Activated effector memory CD4-positive, alpha-beta T cell treated with anti-CD3 and anti-CD28 coated beads, Interleukin-2, amount 50 U/mL, for 16 hours (primary cell): Measurements from ENCODE around the gene CHCHD6.

Experiments used
- DNase-seq: peaks from one replicate; pipeline ENCODE4 v3.0.0-alpha.2; 2020

The CHCHD6 gene

GRCh38 chr3:126870608-126871210 is 166.7 kb downstream of the CHCHD6 start:
- DNase-seq, result no peak

- no peak for DNase-seq
Observed at GRCh38 chr3:126872701-126873342, 168.8 kb downstream of the CHCHD6 start.

- DNase-seq, result no peak
Observed at GRCh38 chr3:126873416-126873815, 169.4 kb downstream of the CHCHD6 start.

- DNase-seq, result no peak
Observed at GRCh38 chr3:126878664-126879063, 174.6 kb downstream of the CHCHD6 start.

- no peak for DNase-seq
Observed at GRCh38 chr3:126880901-126881300, 176.9 kb downstream of the CHCHD6 start.

- no peak for DNase-seq
Observed at GRCh38 chr3:126881861-126882260, 177.8 kb downstream of the CHCHD6 start.

- DNase-seq, result no peak
Observed at GRCh38 chr3:126883241-126883640, 179.2 kb downstream of the CHCHD6 start.

- no peak for DNase-seq
Observed at GRCh38 chr3:126885425-126885824, 181.4 kb downstream of the CHCHD6 start.

GRCh38 chr3:126886217-126886616 is 182.2 kb downstream of the CHCHD6 start:
- DNase-seq, result no peak

GRCh38 chr3:126887686-126888085 is 183.6 kb downstream of the CHCHD6 start:
- no peak for DNase-seq

GRCh38 chr3:126888186-126888760 is 184.2 kb downstream of the CHCHD6 start:
- DNase-seq, result no peak

- DNase-seq, result no peak
Observed at GRCh38 chr3:126889276-126890201, 185.5 kb downstream of the CHCHD6 start.

- no peak for DNase-seq
Observed at GRCh38 chr3:126891141-126891540, 187.1 kb downstream of the CHCHD6 start.

GRCh38 chr3:126891791-126892190 is 187.8 kb downstream of the CHCHD6 start:
- no peak for DNase-seq

GRCh38 chr3:126893651-126894050 is 189.6 kb downstream of the CHCHD6 start:
- no peak for DNase-seq

GRCh38 chr3:126894475-126894874 is 190.4 kb downstream of the CHCHD6 start:
- DNase-seq, result no peak

GRCh38 chr3:126895178-126896066 is 191.4 kb downstream of the CHCHD6 start:
- no peak for DNase-seq

GRCh38 chr3:126896067-126896441 is 192.0 kb downstream of the CHCHD6 start:
- no peak for DNase-seq

GRCh38 chr3:126896968-126897367 is 192.9 kb downstream of the CHCHD6 start:
- no peak for DNase-seq

- DNase-seq, result no peak
Observed at GRCh38 chr3:126897943-126898342, 193.9 kb downstream of the CHCHD6 start.

GRCh38 chr3:126900859-126901540 is 197.0 kb downstream of the CHCHD6 start:
- DNase-seq, result no peak

- no peak for DNase-seq
Observed at GRCh38 chr3:126901631-126902030, 197.6 kb downstream of the CHCHD6 start.
